Naive thymus-derived CD8-positive, alpha-beta T cell (primary cell): ENCODE data around the gene SLC27A1. TPM values are rescaled to one million over a fixed set of nuclear protein-coding genes. Genes with fewer than 3 reads are reported as not detected.

Experiments used
- ATAC-seq, 2 donors: fragments of 150-1000 bp; cut with Tn5 transposase in 1 of 2; sonication (Bioruptor Pico), chemical (Tn5 transposase) in 1 of 2; 1 replicate in 1 of 2; 2 replicates in 1 of 2; pipeline ENCODE4 v1.10.0; 2021; ENCODE audit warnings: mild to moderate bottlenecking in 2 of 2, moderate library complexity in 2 of 2
- POLR2A ChIA-PET: fragments of 350-600 bp; sonication (Branson Sonifier 250); formaldehyde crosslinking; loops from one replicate; lab custom pipeline; 2021; ENCODE audit warnings: antibody characterized with exemption; lab: Charles Lee
- DNase-seq, 10 donors: peaks; one replicate each; pipeline versions ENCODE4 v3.0.0 to v3.0.0-alpha.2; 2020 to 2022
- H3K27ac Mint-ChIP-seq, 10 donors: one replicate each; pipeline ENCODE4 v1.8.0; 2020 to 2022; ENCODE audit warnings: mild to moderate bottlenecking in 10 of 10, mixed read lengths in 10 of 10, moderate library complexity in 4 of 10, inconsistent platforms in 1 of 10
- H3K27me3 Mint-ChIP-seq, 5 donors: one replicate each; pipeline ENCODE4 v1.8.0; 2021 to 2022; ENCODE audit warnings: mixed read lengths in 5 of 5
- H3K36me3 Mint-ChIP-seq, 3 donors: one replicate each; pipeline ENCODE4 v1.8.0; 2020 to 2022; ENCODE audit warnings: mixed read lengths in 3 of 3, mild to moderate bottlenecking in 2 of 3, inconsistent platforms in 1 of 3
- H3K4me1 Mint-ChIP-seq, 4 donors: one replicate each; pipeline ENCODE4 v1.8.0; 2021 to 2022; ENCODE audit warnings: mixed read lengths in 4 of 4
- H3K4me3 Mint-ChIP-seq, 10 donors: one replicate each; pipeline ENCODE4 v1.8.0; 2020 to 2022; ENCODE audit warnings: mild to moderate bottlenecking in 10 of 10, mixed read lengths in 10 of 10, moderate library complexity in 6 of 10, inconsistent platforms in 1 of 10
- H3K9me3 Mint-ChIP-seq, 9 donors: one replicate each; pipeline ENCODE4 v1.8.0; 2020 to 2022; ENCODE audit warnings: mixed read lengths in 9 of 9, mild to moderate bottlenecking in 3 of 9, inconsistent platforms in 1 of 9, moderate library complexity in 1 of 9
- polyA plus RNA-seq, 3 donors: library from polyadenylated mRNA; unstranded; fragments of 300-500 nt; fragmentation: Illumina TruSeq; gene quantifications; one replicate each; pipeline ENCODE4 v1.2.3, GENCODE V29; 2021
- total RNA-seq, 8 experiments: library from RNA in 2 of 8; stranded (reverse) in 2 of 8; gene quantifications; one replicate each; pipeline ENCODE4 v1.2.3 and lab custom pipeline; 2021 to 2026

SLC27A1 gene
- total and polyA plus RNA-seq, 5 experiments from 2014 or later: 9.4 to 14.6 (median 12.5) TPM

DNA sequence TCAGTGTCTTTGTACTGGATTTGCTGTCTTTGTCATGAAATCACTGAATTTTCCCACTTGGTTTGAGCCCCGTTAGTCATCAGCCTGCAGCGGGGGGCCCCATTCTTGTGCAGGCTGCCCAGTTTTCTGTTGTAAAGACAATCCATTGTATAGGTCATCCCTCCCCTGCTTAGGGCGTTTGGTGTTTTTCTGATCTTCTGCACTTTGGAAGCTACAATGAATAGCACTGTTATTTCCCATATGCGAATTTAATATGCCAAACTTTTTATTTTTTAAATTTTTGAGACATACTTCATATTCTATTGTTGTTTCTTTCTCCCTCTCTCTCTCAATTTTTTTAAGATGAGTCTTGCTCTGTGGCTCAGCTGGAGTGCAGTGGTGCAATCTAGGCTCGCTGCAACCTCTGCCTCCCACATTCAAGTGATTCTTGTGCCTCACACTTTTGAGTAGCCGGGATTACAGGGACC is 9.0 kb downstream of the SLC27A1 start:
- no peak overlapping the region for H3K27ac Mint-ChIP-seq
- H3K4me1 Mint-ChIP-seq: peaks cover 3 to 23% (median 12%) of the 10 kb centered on the region in 4 donors
- ATAC-seq (no peak), DNase-seq (no peak)
- no peaks in the 10 kb centered on the region for H3K36me3 Mint-ChIP-seq
- H3K4me3 Mint-ChIP-seq: no peak overlapping the region
- no peaks in the 10 kb centered on the region for H3K27me3 Mint-ChIP-seq
- POLR2A ChIA-PET: interaction anchor here (1.3 kb wide), 1 partner anchor 9 kb away, joined by 8 read pairs; the partner anchor contains the start of gene SLC27A1
- no peaks in the 10 kb centered on the region for H3K9me3 Mint-ChIP-seq

DNA sequence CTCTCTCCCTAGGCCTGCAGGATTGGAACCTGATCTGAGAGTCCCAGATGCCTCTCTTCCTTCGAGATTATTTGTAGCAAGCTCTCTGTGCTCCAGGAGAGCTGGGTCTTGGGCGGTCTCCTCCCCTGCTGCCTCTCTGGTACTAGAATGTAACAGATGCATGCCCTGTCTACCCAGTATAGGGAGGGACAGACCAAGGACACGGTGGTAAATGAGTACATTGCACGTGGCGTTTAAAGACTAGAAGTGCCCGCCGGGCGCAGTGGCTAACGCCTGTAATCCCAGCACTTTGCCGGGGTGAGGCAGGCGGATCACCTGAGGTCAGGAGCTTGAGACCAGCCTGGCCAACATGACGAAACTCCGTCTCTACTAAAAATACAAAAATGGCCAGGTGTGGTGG is 11.7 kb downstream of the SLC27A1 start:
- ATAC-seq: no peak
- H3K27ac Mint-ChIP-seq: no peak overlapping the region
- no peak for DNase-seq
- H3K4me3 Mint-ChIP-seq: no peak overlapping the region
- peaks cover 4 to 25% (median 17%) of the 10 kb centered on the region in 4 donors for H3K4me1 Mint-ChIP-seq
- POLR2A ChIA-PET: interaction anchor here (0.7 kb wide), 1 partner anchor 153 kb away, joined by 5 read pairs; no protein-coding TSS in a partner anchor
- no peaks in the 10 kb centered on the region for H3K36me3 Mint-ChIP-seq
- H3K27me3 Mint-ChIP-seq: no peaks in the 10 kb centered on the region
- H3K9me3 Mint-ChIP-seq: no peaks in the 10 kb centered on the region

DNA sequence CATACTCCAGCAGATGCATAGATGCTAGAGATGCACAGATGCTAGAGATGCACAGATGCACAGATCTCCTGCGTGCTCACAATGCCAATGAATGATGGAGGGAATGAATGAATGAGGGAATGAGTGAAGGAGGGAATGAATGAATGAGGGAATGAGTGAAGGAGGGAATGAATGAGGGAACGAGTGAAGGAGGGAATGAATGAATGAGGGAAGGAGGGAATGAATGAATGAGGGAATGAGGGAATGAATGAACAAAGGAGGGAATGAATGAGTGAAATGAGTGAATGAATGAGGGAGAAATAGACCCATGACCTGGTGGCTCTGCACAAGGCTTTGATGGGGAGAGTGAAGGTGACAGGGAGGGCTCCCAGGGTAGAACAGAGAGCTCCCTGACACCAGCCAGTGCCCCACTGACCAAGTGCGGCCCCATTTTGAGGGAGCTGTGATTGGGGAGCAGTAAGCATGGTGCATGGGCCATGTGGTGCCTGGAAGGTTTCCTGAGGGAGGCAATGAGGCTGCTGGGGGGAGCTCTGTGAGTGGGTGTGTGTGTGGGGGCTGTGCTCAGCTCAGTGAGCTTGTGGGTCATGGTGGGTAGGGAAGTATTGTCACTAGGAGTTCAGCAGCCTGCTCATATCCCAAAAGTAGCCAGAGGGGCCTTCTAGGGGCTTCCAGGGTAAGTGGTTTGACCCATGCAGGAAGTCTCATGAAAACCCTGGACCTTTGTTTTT is 12.7 kb downstream of the SLC27A1 start:
- Mint-ChIP-seq H3K9me3 (no peaks in the 10 kb centered on the region), H3K36me3 (no peaks in the 10 kb centered on the region), H3K27me3 (no peaks in the 10 kb centered on the region), H3K4me1 (peaks cover 12 to 35% (median 21%) of the 10 kb centered on the region in 4 donors), H3K27ac (peak overlapping the region in 9 of 10 donors; percentile 18 to 93 (median 42)), H3K4me3 (no peak overlapping the region)
- ATAC-seq: no peak
- no peak for DNase-seq
- POLR2A ChIA-PET: interaction anchor here (0.9 kb wide), 1 partner anchor 9 kb away, joined by 3 read pairs; no protein-coding TSS in a partner anchor

DNA sequence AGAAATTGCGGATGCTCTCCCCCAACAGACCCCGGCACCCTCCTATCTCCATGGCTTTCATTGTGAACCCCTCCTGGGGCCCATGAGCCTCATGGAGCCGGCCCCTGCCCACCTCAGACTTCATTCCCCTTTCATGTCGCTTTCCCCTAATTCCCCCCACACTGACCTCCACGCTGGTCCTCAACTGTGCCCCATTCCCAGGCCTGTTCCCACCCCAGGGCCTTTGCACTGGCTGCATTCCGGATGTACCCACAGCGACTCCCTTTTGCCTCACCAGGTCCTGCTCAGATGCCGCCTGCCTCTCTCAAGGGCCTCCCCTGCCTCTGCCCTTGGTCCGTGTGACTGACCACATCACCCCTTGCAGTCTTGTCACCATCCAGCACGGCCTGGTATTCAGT is 13.3 kb downstream of the SLC27A1 start:
- no peak for ATAC-seq
- H3K27me3 Mint-ChIP-seq: no peaks in the 10 kb centered on the region
- H3K4me1 Mint-ChIP-seq: peaks cover 17 to 41% (median 26%) of the 10 kb centered on the region in 4 donors
- DNase-seq: no peak
- H3K9me3 Mint-ChIP-seq: no peaks in the 10 kb centered on the region
- H3K36me3 Mint-ChIP-seq: no peaks in the 10 kb centered on the region
- peak overlapping the region in 5 of 10 donors; percentile 15 to 85 (median 65) for H3K27ac Mint-ChIP-seq
- no peak overlapping the region for H3K4me3 Mint-ChIP-seq
- POLR2A ChIA-PET: interaction anchor here (0.9 kb wide), 1 partner anchor 10 kb away, joined by 3 read pairs; no protein-coding TSS in a partner anchor

DNA sequence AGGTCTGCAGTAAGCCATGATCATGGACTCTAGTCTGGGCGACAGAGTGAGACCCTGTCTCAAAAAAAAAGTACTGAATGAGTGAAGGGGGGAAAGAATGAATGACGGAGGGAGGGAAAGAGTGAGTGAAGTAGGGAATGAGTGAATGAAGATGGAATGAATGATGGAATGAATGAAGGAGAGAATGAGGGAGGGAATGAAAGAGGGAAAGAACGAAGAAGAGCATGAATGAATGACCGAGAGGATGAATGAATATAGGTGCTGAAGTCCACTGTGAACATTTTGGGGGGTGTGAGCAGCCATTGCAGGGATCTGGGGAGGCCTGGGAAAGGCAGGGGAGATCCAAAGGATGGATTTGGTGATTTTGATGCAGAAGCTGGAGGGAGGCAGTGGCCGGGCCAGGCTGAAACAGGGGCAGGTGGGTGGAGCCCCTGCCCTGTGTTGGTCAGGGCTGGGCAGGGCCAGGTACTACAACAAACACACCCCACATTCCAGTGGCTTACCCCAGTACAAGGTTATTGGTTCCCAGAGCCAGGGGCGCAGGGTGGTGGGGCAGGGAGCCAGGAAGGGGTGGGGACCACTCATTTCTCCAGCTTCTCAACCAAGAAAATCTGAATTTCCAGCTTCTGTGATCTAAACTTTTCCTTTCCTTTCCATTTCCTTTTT is 14.3 kb downstream of the SLC27A1 start:
- DNase-seq (no peak), ATAC-seq (no peak)
- POLR2A ChIA-PET: interaction anchor here (0.6 kb wide), 1 partner anchor 375 kb away, joined by 3 read pairs; no protein-coding TSS in a partner anchor
- Mint-ChIP-seq H3K9me3 (no peaks in the 10 kb centered on the region), H3K4me1 (peaks cover 25 to 48% (median 36%) of the 10 kb centered on the region in 4 donors), H3K27ac (peak overlapping the region; percentile 7 to 81 (median 63)), H3K27me3 (no peaks in the 10 kb centered on the region), H3K4me3 (no peak overlapping the region), H3K36me3 (no peaks in the 10 kb centered on the region)

DNA sequence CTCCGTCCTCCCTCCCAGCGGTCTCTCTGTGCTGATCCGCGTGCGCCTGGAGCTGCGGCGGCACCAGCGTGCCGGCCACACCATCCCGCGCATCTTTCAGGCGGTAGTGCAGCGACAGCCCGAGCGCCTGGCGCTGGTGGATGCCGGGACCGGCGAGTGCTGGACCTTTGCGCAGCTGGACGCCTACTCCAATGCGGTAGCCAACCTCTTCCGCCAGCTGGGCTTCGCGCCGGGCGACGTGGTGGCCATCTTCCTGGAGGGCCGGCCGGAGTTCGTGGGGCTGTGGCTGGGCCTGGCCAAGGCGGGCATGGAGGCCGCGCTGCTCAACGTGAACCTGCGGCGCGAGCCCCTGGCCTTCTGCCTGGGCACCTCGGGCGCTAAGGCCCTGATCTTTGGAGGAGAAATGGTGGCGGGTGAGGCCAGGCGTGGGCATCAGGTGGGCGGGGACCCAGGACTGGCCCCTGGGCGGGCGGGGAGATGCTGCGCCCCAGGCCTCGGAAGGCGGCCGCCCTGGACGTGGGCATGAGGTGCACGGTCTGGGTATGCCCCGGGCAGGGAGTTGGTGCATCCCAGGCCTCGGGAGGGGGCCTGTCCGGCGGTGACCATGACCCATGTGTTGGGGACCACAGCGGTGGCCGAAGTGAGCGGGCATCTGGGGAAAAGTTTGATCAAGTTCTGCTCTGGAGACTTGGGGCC is 16.4 kb downstream of the SLC27A1 start:
- no peak overlapping the region for H3K4me3 Mint-ChIP-seq
- peaks cover 30 to 65% (median 55%) of the 10 kb centered on the region in 4 donors for H3K4me1 Mint-ChIP-seq
- POLR2A ChIA-PET: interaction anchor here (3.9 kb wide), 1 partner anchor 25 kb away, joined by 23 read pairs; the partner anchor contains the start of gene PGLS

DNA sequence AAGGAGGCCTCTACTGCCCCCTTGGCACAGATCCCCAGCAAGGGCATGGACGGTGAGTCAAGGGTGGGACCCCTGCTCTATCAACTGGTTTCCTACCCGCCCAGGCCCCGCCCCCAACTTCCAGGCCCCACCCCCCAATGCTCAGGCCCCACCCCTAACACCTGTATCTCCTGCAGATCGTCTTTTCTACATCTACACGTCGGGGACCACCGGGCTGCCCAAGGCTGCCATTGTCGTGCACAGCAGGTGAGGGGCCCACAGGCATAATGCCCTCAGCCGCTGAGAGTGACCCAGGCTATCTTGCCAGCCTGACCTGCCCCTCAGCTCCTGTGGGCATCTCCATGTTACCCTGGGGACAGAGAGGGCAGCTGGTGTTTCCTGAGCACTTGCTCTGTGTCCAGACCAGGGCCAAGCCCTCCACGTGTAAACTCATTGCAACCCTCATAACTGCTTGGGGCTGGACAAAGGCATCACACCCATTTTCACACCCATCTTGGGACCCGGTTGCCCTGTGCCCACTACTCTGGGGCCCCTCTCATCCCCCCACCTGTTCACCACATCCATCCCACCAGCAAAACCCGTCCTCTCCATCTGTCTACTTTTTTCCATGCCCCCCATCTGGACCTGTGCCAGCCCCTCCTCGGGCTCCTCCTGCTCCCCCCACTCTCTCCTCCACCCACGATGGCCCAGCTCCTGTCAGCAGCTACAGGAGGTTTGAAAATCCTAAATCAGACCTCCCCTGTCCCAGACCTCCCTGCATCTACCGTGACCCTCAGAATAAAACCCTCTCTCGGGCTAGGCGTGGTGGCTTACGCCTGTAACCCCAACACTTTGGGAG is 17.2 kb downstream of the SLC27A1 start:
- ATAC-seq (no peak), DNase-seq (no peak)
- H3K27me3 Mint-ChIP-seq: no peaks in the 10 kb centered on the region
- H3K4me1 Mint-ChIP-seq: peaks cover 30 to 69% (median 55%) of the 10 kb centered on the region in 4 donors
- H3K27ac Mint-ChIP-seq: peak overlapping the region; percentile 88 to 99 (median 94)
- H3K36me3 Mint-ChIP-seq: no peaks in the 10 kb centered on the region
- no peaks in the 10 kb centered on the region for H3K9me3 Mint-ChIP-seq
- POLR2A ChIA-PET: interaction anchor here (0.9 to 3.9 kb wide), 4 partner anchors 15 to 118 kb away, joined by 3 to 23 read pairs (median 4); partner anchors contain the start of genes PGLS and SLC27A1
- H3K4me3 Mint-ChIP-seq: peak overlapping the region in 9 of 10 donors; percentile 50 to 92 (median 85)

More for the DNA sequence above, 16.4 kb downstream of the SLC27A1 start:
- Mint-ChIP-seq H3K9me3 (no peaks in the 10 kb centered on the region), H3K27me3 (no peaks in the 10 kb centered on the region), H3K36me3 (no peaks in the 10 kb centered on the region), H3K27ac (peak overlapping the region in 1 of 10 donors; percentile 15)
- ATAC-seq (no peak), DNase-seq (no peak)

DNA sequence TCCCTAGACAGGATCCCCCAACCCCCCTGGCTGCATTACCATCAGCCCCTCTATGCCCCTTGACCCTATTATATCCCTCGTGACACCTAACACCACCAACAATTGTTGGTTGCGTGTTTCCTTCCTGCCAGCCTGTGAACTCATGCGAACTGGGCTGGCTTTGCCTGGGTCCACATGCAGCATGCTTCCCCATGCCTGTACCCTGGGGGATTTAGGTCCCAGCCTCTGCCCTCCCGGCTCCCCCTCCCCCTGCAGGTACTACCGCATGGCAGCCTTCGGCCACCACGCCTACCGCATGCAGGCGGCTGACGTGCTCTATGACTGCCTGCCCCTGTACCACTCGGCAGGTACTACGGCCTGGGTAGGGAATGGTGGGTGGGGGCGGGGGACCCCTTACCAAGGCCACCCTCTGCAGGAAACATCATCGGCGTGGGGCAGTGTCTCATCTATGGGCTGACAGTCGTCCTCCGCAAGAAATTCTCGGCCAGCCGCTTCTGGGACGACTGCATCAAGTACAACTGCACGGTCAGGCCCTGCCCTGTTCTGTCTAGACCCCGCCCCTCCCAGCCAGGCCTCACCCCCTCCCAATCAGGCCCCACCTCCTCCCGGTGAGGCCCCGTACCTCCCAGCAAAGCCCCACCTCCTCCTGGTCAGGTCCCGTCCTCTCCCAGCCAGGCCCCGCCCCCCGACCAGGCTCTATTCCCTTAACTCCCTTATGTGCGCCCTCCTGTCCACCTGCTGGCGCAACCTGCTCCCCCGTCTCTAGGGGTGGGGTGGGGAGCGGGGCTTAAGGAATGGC is 18.5 kb downstream of the SLC27A1 start:
- POLR2A ChIA-PET: interaction anchor here (0.5 to 3.9 kb wide), 6 partner anchors 12 to 615 kb away, joined by 3 to 23 read pairs (median 4); partner anchors contain the start of genes PGLS and SLC27A1
- peak; percentile 72 to 87 for ATAC-seq
- peak overlapping the region; percentile 81 to 92 (median 85) for H3K4me3 Mint-ChIP-seq
- H3K27ac Mint-ChIP-seq: peak overlapping the region; percentile 88 to 99 (median 94)
- peak; percentile 55 to 82 (median 72) for DNase-seq
- H3K9me3 Mint-ChIP-seq: no peaks in the 10 kb centered on the region
- H3K27me3 Mint-ChIP-seq: no peaks in the 10 kb centered on the region
- H3K4me1 Mint-ChIP-seq: peaks cover 25 to 58% (median 50%) of the 10 kb centered on the region in 4 donors
- no peaks in the 10 kb centered on the region for H3K36me3 Mint-ChIP-seq

DNA sequence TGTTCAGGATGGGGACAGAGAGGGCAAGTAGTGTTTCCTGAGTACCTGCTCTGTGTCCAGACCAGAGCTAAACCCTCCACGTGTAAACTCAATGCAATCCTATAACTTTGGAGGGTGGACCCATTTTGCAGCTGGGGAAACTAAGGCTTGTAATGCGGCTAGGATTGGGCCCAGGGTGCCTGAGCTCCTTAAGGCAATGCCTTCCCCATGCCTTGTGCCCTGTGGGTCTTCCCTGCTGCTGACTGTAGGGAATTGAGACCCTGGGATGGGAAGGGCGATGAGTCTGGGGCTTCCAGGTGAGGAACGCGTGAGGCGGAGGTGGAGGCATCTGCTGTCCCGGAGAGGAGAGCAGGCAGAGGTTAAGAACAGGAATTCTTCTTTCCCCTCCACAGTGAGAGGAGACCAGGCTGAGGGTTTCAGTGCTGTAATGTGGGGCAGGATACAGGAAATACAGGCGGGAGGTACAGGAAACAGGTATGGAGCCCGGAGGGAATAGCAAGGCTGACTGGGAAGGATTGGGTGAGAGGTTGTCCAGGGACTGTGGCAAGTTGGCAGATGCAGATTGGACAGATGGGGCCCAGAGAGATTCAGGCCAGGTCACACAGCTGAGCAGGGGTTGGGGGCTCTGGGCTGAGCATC is 19.2 kb downstream of the SLC27A1 start:
- H3K27ac Mint-ChIP-seq: peak overlapping the region; percentile 79 to 99 (median 92)
- H3K4me3 Mint-ChIP-seq: peak overlapping the region; percentile 66 to 92 (median 85)
- DNase-seq (peak in 1 of 10 donors; percentile 24), ATAC-seq (peak in 1 of 2 donors; percentile 3)
- H3K4me1 Mint-ChIP-seq: peaks cover 20 to 51% (median 46%) of the 10 kb centered on the region in 4 donors
- H3K9me3 Mint-ChIP-seq: no peaks in the 10 kb centered on the region
- POLR2A ChIA-PET: interaction anchor here (1.3 to 3.9 kb wide), 3 partner anchors 11 to 34 kb away, joined by 3 to 23 read pairs (median 4); partner anchors contain the start of gene PGLS
- no peaks in the 10 kb centered on the region for H3K36me3 Mint-ChIP-seq
- no peaks in the 10 kb centered on the region for H3K27me3 Mint-ChIP-seq

DNA sequence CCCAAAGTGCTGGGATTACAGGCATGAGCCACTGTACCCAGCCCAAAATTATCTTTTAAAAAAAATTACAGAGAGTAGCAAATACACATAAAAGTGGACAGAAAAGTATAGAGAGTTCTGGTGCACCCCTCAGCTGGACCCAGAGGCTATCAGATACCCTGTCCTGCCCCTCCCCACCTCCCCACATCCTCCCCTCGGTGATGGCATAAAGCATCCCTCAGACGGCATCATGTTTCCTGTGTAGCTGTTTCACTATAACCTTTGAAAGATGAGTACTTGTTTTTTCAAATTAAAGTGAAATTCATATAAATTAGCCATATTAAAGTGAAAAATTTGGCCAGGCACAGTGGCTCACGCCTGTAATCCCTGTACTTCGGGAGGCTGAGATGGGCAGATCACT is 20.1 kb downstream of the SLC27A1 start:
- H3K4me1 Mint-ChIP-seq: peaks cover 19 to 49% (median 44%) of the 10 kb centered on the region in 4 donors
- POLR2A ChIA-PET: interaction anchor here (1.0 to 3.9 kb wide), 4 partner anchors 10 to 33 kb away, joined by 3 to 23 read pairs (median 4); partner anchors contain the start of gene PGLS
- no peaks in the 10 kb centered on the region for H3K9me3 Mint-ChIP-seq

More for the DNA sequence above, 20.1 kb downstream of the SLC27A1 start:
- Mint-ChIP-seq H3K27me3 (no peaks in the 10 kb centered on the region), H3K36me3 (no peaks in the 10 kb centered on the region), H3K4me3 (peak overlapping the region in 9 of 10 donors; percentile 4 to 87 (median 62)), H3K27ac (peak overlapping the region; percentile 82 to 97 (median 94))
- ATAC-seq (peak; percentile 56 to 78), DNase-seq (peak in 9 of 10 donors; percentile 33 to 81 (median 66))
